A549 (cell line): ENCODE results near the gene CDC14B.

Experiments used
- CTCF ChIP-seq: fragments of >200 bp; sonication (Bioruptor Twin); formaldehyde crosslinking; IDR thresholded peaks from 3 replicates; pipeline ENCODE4 v1.5.1; 2016
- EP300 ChIP-seq, 2 experiments: fragments of >200 bp; sonication (Bioruptor Twin); formaldehyde crosslinking; IDR thresholded peaks; 2 replicates in 1 of 2; 3 replicates in 1 of 2; pipeline ENCODE4 v1.6.1; 2016 to 2017
- JUNB ChIP-seq: fragments of >200 bp; sonication (Bioruptor Twin); formaldehyde crosslinking; IDR thresholded peaks from 2 replicates; pipeline ENCODE4 v1.6.1; 2016
- MAX ChIP-seq: IDR thresholded peaks from 2 replicates; pipeline ENCODE4 v1.6.1; 2012
- NR3C1 ChIP-seq: fragments of >200 bp; sonication (Bioruptor Twin); formaldehyde crosslinking; IDR thresholded peaks from 3 replicates; pipeline ENCODE4 v1.6.1; 2017
- PBX3 ChIP-seq: IDR thresholded peaks from 2 replicates; pipeline ENCODE4 v1.6.1; 2012
- PHF8 ChIP-seq: fragments of 200-600 bp; sonication (generic); IDR thresholded peaks from 2 replicates; pipeline ENCODE4 v1.6.1; 2016; ENCODE audit warnings: low read depth, mild to moderate bottlenecking, antibody characterized with exemption, moderate library complexity, borderline replicate concordance
- POLR2A ChIP-seq: IDR thresholded peaks from 2 replicates; pipeline ENCODE4 v1.6.1; 2012; ENCODE audit warnings: mild to moderate bottlenecking, low read length
- USF2 ChIP-seq: fragments of 450-650 bp; IDR thresholded peaks from 2 replicates; pipeline ENCODE4 v1.6.1; 2014; ENCODE audit warnings: antibody characterized with exemption

- TF ChIP-seq CTCF, result no peak
- TF ChIP-seq POLR2A, result no peak
- TF ChIP-seq MAX, result no peak
- no peak for TF ChIP-seq USF2
- TF ChIP-seq EP300 (IDR thresholded peaks at IDR 0.05), result no peak
- no peak for TF ChIP-seq PHF8
- TF ChIP-seq PBX3, result no peak
- TF ChIP-seq NR3C1, result no peak
- TF ChIP-seq JUNB, result no peak
Observed at GRCh38 chr9:96491079-96491879, 128.4 kb downstream of the CDC14B start.
